Bronchial epithelial cell (primary cell): ENCODE measurements around the gene KCTD8. TPM values are rescaled to one million over a fixed set of nuclear protein-coding genes. Genes with fewer than 3 reads are reported as not detected.
A peak's percentile ranks its signal among the peaks of the same experiment; 100 is the strongest.

Source experiments
- DNase-seq: peaks from one replicate; pipeline ENCODE4 v3.0.0-alpha.2; 2010; ENCODE audit warnings: low read depth
- FAIRE-seq: peaks from 2 replicates; lab custom pipeline; 2011; peaks lifted over from hg19 to GRCh38; lab: Jason Lieb, UNC
- H3K27me3 ChIP-seq: 2 replicates; pipeline ENCODE4 v1.5.1; 2011; ENCODE audit warnings: low read length; ENCODE audit not compliant: control insufficient read depth, insufficient read depth
- H3K36me3 ChIP-seq: 2 replicates; pipeline ENCODE4 v1.5.1; 2011; ENCODE audit warnings: low read length; ENCODE audit not compliant: control insufficient read depth, insufficient read depth
- H3K4me3 ChIP-seq: 2 replicates; pipeline ENCODE4 v1.5.1; 2011; ENCODE audit warnings: mild to moderate bottlenecking, low read depth, low read length, control low read depth
- total RNA-seq: library from RNA; depleted of rRNA; stranded (reverse); fragments of >200 nt; gene quantifications from 2 replicates; pipeline ENCODE4 v1.2.1, GENCODE V29; 2014
- TF ChIP-seq, protein P1 (sequence below): IDR thresholded peaks from 2 replicates; pipeline ENCODE4 v1.5.1; 2011; ENCODE audit warnings: mild to moderate bottlenecking, moderate library complexity, low read length, control low read depth, inconsistent platforms; ENCODE audit not compliant: insufficient read depth, severe bottlenecking

KCTD8 gene
- total RNA-seq, 1 donor from 2014 or later = under 0.01 TPM

DNA sequence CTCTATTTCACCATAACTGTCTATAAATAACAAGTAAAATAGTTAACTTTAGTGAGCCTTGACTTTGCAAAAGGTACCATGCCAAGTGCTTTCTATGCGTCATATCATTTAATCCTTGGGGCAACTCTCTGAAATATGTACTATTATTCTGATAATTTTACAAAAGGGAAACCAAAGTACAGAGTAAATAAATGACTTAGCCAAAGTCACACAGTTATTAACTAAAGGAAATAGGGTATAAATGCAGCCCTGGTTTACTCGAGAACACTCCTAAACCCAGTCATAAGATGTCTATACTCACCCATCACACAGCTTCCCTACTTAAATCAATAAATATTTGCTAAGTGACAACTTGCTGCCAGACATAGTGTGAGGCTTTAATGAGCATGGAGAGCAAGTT, 14.4 kb downstream of the KCTD8 start:
- TF ChIP-seq, protein P1, sequence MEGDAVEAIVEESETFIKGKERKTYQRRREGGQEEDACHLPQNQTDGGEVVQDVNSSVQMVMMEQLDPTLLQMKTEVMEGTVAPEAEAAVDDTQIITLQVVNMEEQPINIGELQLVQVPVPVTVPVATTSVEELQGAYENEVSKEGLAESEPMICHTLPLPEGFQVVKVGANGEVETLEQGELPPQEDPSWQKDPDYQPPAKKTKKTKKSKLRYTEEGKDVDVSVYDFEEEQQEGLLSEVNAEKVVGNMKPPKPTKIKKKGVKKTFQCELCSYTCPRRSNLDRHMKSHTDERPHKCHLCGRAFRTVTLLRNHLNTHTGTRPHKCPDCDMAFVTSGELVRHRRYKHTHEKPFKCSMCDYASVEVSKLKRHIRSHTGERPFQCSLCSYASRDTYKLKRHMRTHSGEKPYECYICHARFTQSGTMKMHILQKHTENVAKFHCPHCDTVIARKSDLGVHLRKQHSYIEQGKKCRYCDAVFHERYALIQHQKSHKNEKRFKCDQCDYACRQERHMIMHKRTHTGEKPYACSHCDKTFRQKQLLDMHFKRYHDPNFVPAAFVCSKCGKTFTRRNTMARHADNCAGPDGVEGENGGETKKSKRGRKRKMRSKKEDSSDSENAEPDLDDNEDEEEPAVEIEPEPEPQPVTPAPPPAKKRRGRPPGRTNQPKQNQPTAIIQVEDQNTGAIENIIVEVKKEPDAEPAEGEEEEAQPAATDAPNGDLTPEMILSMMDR = no peak
- Histone ChIP-seq H3K27me3 (no peaks in the 10 kb centered on the region), H3K36me3 (no peaks in the 10 kb centered on the region), H3K4me3 (no peak overlapping the region)
- no peak for FAIRE-seq
- DNase-seq = no peak

DNA sequence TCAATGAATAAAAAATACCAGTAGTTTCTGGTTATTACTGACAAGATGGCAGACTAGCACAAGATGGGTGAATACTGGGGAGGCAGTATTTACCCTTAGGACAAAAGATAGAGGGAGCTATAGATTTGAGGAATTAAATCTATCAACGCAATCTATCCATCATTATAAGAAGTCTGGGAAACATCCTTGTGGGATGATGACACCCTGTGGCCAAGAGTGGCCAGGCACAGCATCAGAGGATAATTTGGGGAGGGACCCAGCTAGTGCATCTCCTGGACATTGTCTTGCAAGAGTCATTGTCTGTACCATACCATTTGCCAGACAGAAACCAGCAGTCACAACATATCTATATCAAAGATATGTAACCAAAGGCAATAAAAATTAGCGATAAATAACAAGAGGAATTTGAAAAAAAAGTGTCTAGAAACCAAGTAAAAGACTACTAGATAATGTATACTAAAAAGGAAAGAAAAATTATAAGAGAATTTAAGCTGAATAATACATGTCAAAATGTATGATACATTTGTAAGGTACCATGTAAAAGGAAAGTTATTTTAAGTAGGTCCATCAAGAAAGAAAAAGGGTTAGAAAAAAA, 22.9 kb downstream of the KCTD8 start:
- TF ChIP-seq, protein P1 = peak; percentile 38
- FAIRE-seq (no peak), DNase-seq (peak; percentile 33)
- H3K4me3 ChIP-seq = no peak overlapping the region
- no peaks in the 10 kb centered on the region for H3K36me3 ChIP-seq
- no peaks in the 10 kb centered on the region for H3K27me3 ChIP-seq

DNA sequence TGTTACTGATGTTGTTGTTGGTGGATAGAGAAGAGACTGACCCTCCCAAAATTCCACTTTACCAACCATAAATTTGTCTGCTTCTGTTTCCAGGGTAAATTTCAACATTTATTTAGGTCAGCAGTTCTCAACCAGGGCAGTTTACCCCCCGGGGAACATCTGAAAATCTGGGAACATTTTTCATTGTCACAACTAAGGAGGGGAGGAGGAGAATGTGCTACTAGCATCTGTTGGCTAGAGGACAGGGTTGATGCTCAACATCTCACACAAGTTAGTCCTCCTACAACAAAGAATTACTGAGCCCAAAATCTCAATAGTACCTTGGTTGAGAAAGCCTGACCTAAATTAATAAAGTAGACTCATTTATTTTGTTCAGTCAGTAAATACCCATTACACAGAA, 25.7 kb downstream of the KCTD8 start:
- Histone ChIP-seq H3K36me3 (no peaks in the 10 kb centered on the region), H3K27me3 (no peaks in the 10 kb centered on the region), H3K4me3 (no peak overlapping the region)
- TF ChIP-seq, protein P1 = no peak
- FAIRE-seq = no peak
- DNase-seq = no peak

DNA sequence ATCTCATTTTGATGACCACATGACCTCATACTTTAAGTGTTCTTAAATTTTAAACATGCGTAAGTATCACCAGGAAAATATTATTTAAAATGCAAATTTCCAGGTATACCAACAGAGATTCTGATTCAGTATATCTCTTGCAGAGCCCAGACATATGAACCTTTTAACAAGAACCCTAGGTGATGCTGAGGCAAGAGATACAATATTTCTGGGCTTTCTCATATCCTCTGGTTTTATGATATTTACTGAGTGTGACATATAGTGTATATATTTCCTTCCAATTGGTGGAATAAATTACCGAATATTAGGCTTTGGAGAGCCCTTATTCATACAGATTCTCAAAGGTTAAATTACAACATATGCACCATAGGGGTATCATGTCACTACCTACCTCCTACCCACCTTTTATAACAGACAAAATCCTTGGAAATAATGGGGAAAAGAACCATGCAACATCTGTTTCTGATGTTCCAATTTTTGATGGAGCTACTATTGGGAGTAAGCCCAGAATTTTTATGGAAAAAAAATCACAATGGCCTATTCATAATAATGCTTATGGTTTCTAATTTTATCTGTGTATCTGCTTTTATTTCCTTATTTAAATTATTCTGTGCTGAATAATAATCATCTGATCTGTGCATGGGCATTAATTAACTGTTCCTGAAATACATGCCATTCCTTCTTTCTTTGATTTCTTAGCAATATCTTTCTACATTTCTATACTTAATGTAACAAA, 27.1 kb downstream of the KCTD8 start:
- Histone ChIP-seq H3K4me3 (no peak overlapping the region), H3K27me3 (no peaks in the 10 kb centered on the region), H3K36me3 (no peaks in the 10 kb centered on the region)
- FAIRE-seq (no peak), DNase-seq (no peak)
- TF ChIP-seq, protein P1 = no peak

DNA sequence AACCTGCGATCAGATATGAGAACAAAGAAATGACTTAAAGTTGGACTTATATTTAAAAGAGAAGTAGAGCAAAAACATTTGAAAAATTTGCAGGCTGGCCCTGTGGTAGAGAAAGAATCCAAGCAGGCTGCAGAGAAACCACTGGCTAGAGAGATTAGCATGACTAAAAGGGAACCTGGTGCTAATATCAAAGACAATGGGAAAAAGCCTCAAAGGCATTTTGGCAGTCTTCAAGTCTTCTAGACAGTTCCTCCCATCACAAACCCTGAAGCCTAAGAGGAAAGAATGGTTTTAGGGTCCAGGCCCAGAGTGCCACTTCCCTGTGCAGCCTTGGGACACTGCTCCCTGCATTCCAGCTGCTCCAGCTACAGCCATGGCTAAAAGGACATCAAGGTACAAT, 33.4 kb downstream of the KCTD8 start:
- Histone ChIP-seq H3K27me3 (no peaks in the 10 kb centered on the region), H3K36me3 (no peaks in the 10 kb centered on the region), H3K4me3 (no peak overlapping the region)
- FAIRE-seq (no peak), DNase-seq (no peak)
- TF ChIP-seq, protein P1 = no peak
